H1 (cell line): ENCODE measurements around the gene VPS18. TPM values are rescaled to one million over a fixed set of nuclear protein-coding genes. Genes with fewer than 3 reads are reported as not detected.
A peak's percentile ranks its signal among the peaks of the same experiment; 100 is the strongest.

ENCODE experiments used
- CTCF ChIA-PET: fragments of 300-600 bp; sonication (Branson Sonifier 250); formaldehyde crosslinking; loops from one replicate; lab custom pipeline; 2021; ENCODE audit not compliant: partially characterized antibody; lab: Charles Lee
- POLR2A ChIA-PET: fragments of 300-600 bp; sonication (Branson Sonifier 250); formaldehyde crosslinking; loops from one replicate; lab custom pipeline; 2021; ENCODE audit warnings: inconsistent platforms; ENCODE audit not compliant: partially characterized antibody; lab: Charles Lee
- DNase-seq, 2 experiments: peaks; one replicate each; pipeline versions ENCODE4 v3.0.0 to v3.0.0-alpha.2; 2010 to 2022; ENCODE audit warnings: low spot score in 2 of 2, low read depth in 1 of 2, mixed read lengths in 1 of 2
- FAIRE-seq: peaks from 2 replicates; lab custom pipeline; 2011; peaks lifted over from hg19 to GRCh38; lab: Jason Lieb, UNC
- H2AFZ ChIP-seq: 2 replicates; pipeline ENCODE4 v1.8.1; 2012; ENCODE audit warnings: low read length, inconsistent platforms
- H2AK5ac ChIP-seq: 2 replicates; pipeline ENCODE4 v1.6.1; 2013; ENCODE audit warnings: low read depth, low read length
- H2BK120ac ChIP-seq: replicated peaks from 2 replicates; pipeline ENCODE3; 2013; ENCODE audit warnings: low read depth, low read length, inconsistent platforms
- H2BK12ac ChIP-seq: 2 replicates; pipeline ENCODE4 v1.6.1; 2013; ENCODE audit warnings: low read depth, low read length
- H2BK15ac ChIP-seq: 2 replicates; pipeline ENCODE4 v1.6.1; 2013; ENCODE audit warnings: low read length
- H2BK20ac ChIP-seq: 2 replicates; pipeline ENCODE4 v1.6.1; 2013; ENCODE audit warnings: low read length
- H2BK5ac ChIP-seq: 2 replicates; pipeline ENCODE4 v1.6.1; 2013; ENCODE audit warnings: low read depth, low read length
- H3K14ac ChIP-seq: 2 replicates; pipeline ENCODE4 v1.6.1; 2013; ENCODE audit warnings: inconsistent platforms; ENCODE audit not compliant: insufficient read length
- H3K18ac ChIP-seq: 2 replicates; pipeline ENCODE4 v1.6.1; 2013; ENCODE audit warnings: low read length; ENCODE audit errors: extremely low read depth
- H3K23ac ChIP-seq: 2 replicates; pipeline ENCODE4 v1.6.1; 2013; ENCODE audit warnings: inconsistent platforms; ENCODE audit not compliant: insufficient read length
- H3K23me2 ChIP-seq: 2 replicates; pipeline ENCODE4 v1.6.1; 2013; ENCODE audit warnings: low read depth, low read length
- H3K27ac ChIP-seq: 2 replicates; pipeline ENCODE4 v1.6.1; 2011; ENCODE audit warnings: low read depth, low read length, inconsistent platforms
- H3K27me3 ChIP-seq, 4 experiments: replicated peaks in 1 of 4; 1 replicate in 1 of 4; 2 replicates in 3 of 4; pipeline versions ENCODE4 v1.6.1 to v1.8.1; 2011 to 2013; ENCODE audit warnings: low read length in 3 of 4, mild to moderate bottlenecking in 3 of 4, inconsistent platforms in 2 of 4, mixed read lengths in 2 of 4, moderate library complexity in 1 of 4; ENCODE audit not compliant: control insufficient read depth in 3 of 4, insufficient read depth in 3 of 4; ENCODE audit errors: extremely low read depth in 1 of 4
- H3K36me3 ChIP-seq, 4 experiments: 2 replicates each; pipeline versions ENCODE4 v1.6.1 to v1.8.1; 2011 to 2013; ENCODE audit warnings: mild to moderate bottlenecking in 4 of 4, low read length in 3 of 4, moderate library complexity in 2 of 4, control low read depth in 1 of 4, inconsistent platforms in 1 of 4; ENCODE audit not compliant: insufficient read depth in 4 of 4, control insufficient read depth in 2 of 4
- H3K4ac ChIP-seq: replicated peaks from 2 replicates; pipeline ENCODE3; 2013; ENCODE audit warnings: low read length, low read depth, mixed read lengths, inconsistent platforms; ENCODE audit not compliant: insufficient read length
- H3K4me1 ChIP-seq, 4 experiments: replicated peaks in 1 of 4; 1 replicate in 1 of 4; 2 replicates in 3 of 4; pipeline versions ENCODE4 v1.6.1 to v1.8.1; 2011 to 2013; ENCODE audit warnings: low read length in 3 of 4, inconsistent platforms in 2 of 4, mixed read lengths in 1 of 4; ENCODE audit not compliant: insufficient read depth in 4 of 4, control insufficient read depth in 3 of 4
- H3K4me2 ChIP-seq, 2 experiments: 2 replicates each; pipeline versions ENCODE4 v1.6.1 to v1.8.1; 2011 to 2013; ENCODE audit warnings: low read depth in 2 of 2, low read length in 2 of 2, control low read depth in 1 of 2, inconsistent platforms in 1 of 2, mild to moderate bottlenecking in 1 of 2; ENCODE audit not compliant: insufficient read depth in 1 of 2
- H3K4me3 ChIP-seq, 4 experiments: fragments of 200-600, 300-600 bp in 1 of 4; sonication (generic), shearing (Covaris generic), sonication (Bioruptor Twin) in 1 of 4; 2 replicates each; pipeline versions ENCODE4 v1.5.1 to v1.8.1; 2011 to 2016; ENCODE audit warnings: low read length in 4 of 4, low read depth in 3 of 4, control low read depth in 2 of 4, inconsistent platforms in 2 of 4, mild to moderate bottlenecking in 2 of 4, mixed read lengths in 1 of 4, moderate library complexity in 1 of 4; ENCODE audit not compliant: insufficient read depth in 2 of 4; ENCODE audit errors: extremely low read depth in 1 of 4
- H3K56ac ChIP-seq: replicated peaks from 2 replicates; pipeline ENCODE3; 2013; ENCODE audit warnings: low read depth, mild to moderate bottlenecking, mixed read lengths, low read length, inconsistent platforms; ENCODE audit not compliant: insufficient read length
- H3K79me1 ChIP-seq: 2 replicates; pipeline ENCODE4 v1.6.1; 2013; ENCODE audit warnings: low read depth, low read length, control low read depth
- H3K79me2 ChIP-seq, 2 experiments: 2 replicates each; pipeline versions ENCODE4 v1.6.1 to v1.8.1; 2012 to 2013; ENCODE audit warnings: low read length in 2 of 2, mild to moderate bottlenecking in 2 of 2, inconsistent platforms in 1 of 2; ENCODE audit not compliant: insufficient read depth in 2 of 2, control insufficient read depth in 1 of 2
- H3K9ac ChIP-seq, 4 experiments: replicated peaks in 1 of 4; 1 replicate in 1 of 4; 2 replicates in 3 of 4; pipeline versions ENCODE4 v1.6.1 to v1.8.1; 2011 to 2013; ENCODE audit warnings: low read depth in 3 of 4, low read length in 3 of 4, control low read depth in 2 of 4, mild to moderate bottlenecking in 2 of 4, moderate library complexity in 2 of 4, inconsistent platforms in 1 of 4; ENCODE audit errors: extremely low read depth in 1 of 4
- H3K9me3 ChIP-seq, 2 experiments: 2 replicates each; pipeline versions ENCODE4 v1.6.1 to v1.8.1; 2012 to 2013; ENCODE audit warnings: mild to moderate bottlenecking in 2 of 2, moderate library complexity in 2 of 2, control low read depth in 1 of 2, inconsistent platforms in 1 of 2, low read depth in 1 of 2, low read length in 1 of 2, mixed read lengths in 1 of 2; ENCODE audit not compliant: insufficient read depth in 2 of 2
- H4K20me1 ChIP-seq, 2 experiments: replicated peaks in 1 of 2; 2 replicates each; pipeline versions ENCODE3 to v1.8.1; 2011 to 2013; ENCODE audit warnings: inconsistent platforms in 2 of 2, low read length in 2 of 2, mild to moderate bottlenecking in 1 of 2; ENCODE audit not compliant: insufficient read depth in 2 of 2, control insufficient read depth in 1 of 2
- H4K5ac ChIP-seq: 2 replicates; pipeline ENCODE4 v1.6.1; 2013; ENCODE audit warnings: low read length, low read depth, mixed read lengths, inconsistent platforms; ENCODE audit not compliant: insufficient read length
- H4K8ac ChIP-seq: 2 replicates; pipeline ENCODE4 v1.8.0; 2013; ENCODE audit warnings: mild to moderate bottlenecking, moderate library complexity, low read length, inconsistent platforms; ENCODE audit not compliant: insufficient read depth; ENCODE audit errors: extremely low read depth
- H4K91ac ChIP-seq: replicated peaks from 2 replicates; pipeline ENCODE3; 2013; ENCODE audit warnings: low read length, mixed read lengths, inconsistent platforms; ENCODE audit not compliant: insufficient read length
- CEBPB ChIP-seq: IDR thresholded peaks from 2 replicates; pipeline ENCODE4 v1.6.1; 2012; ENCODE audit warnings: low read depth, low read length
- HDAC6 ChIP-seq: IDR thresholded peaks from one replicate; pipeline ENCODE4 v1.7.1; 2012; ENCODE audit warnings: low read depth, mild to moderate bottlenecking, inconsistent platforms, low read length, moderate library complexity
- KDM1A ChIP-seq: fragments of 200-600, 300-600 bp; sonication (generic); IDR thresholded peaks from 2 replicates; pipeline ENCODE4 v1.7.1; 2016; ENCODE audit warnings: mild to moderate bottlenecking, low read length, borderline replicate concordance
- RAD21 ChIP-seq, 2 experiments: IDR thresholded peaks in 1 of 2; conservative IDR thresholded peaks in 1 of 2; 2 replicates each; pipeline ENCODE4 v1.6.1; 2011; ENCODE audit warnings: low read depth in 2 of 2, low read length in 2 of 2, improper control_type of control experiment in 1 of 2, inconsistent platforms in 1 of 2, mild to moderate bottlenecking in 1 of 2, moderate library complexity in 1 of 2
- SRF ChIP-seq: IDR thresholded peaks from 2 replicates; pipeline ENCODE4 v1.6.1; 2011; ENCODE audit warnings: mild to moderate bottlenecking, low read depth, low read length, moderate library complexity
- YY1 ChIP-seq: IDR thresholded peaks from 2 replicates; pipeline ENCODE4 v1.6.1; 2011; ENCODE audit warnings: low read depth, mild to moderate bottlenecking, low read length
- WGBS, 2 experiments: shearing (Covaris generic) in 1 of 2; methylation state at CpG; one replicate each; pipeline versions ENCODE4 v1.1.6 to v1.1.7; 2013 to 2015; ENCODE audit warnings: low lambda C conversion rate in 2 of 2, mixed read lengths in 2 of 2, inconsistent platforms in 1 of 2, low coverage in 1 of 2, missing lambda C conversion rate in 1 of 2; ENCODE audit not compliant: insufficient replicate concordance in 2 of 2, insufficient coverage in 1 of 2, insufficient read length in 1 of 2; ENCODE audit errors: extremely low coverage in 1 of 2, missing lambda C conversion rate in 1 of 2; 5-methylcytosine and 5-hydroxymethylcytosine counted together
- polyA plus RNA-seq, 7 experiments: library from polyadenylated mRNA; depleted of rRNA in 3 of 7; stranded (reverse) in 5 of 7; unstranded in 2 of 7; fragments of >200 nt in 5 of 7; fragments of 200-250 nt in 2 of 7; gene quantifications; 1 replicate in 5 of 7; 2 replicates in 1 of 7; 4 replicates in 1 of 7; pipeline versions ENCODE4 v1.2.1 to v1.2.3, GENCODE V29; 2011 to 2013; ENCODE audit warnings: missing spikeins in 2 of 7, mixed read lengths in 2 of 7
- total RNA-seq: library from RNA; stranded (reverse); fragmentation: NEBNext Ultra II Directional; extraction: Animal tissue kit (Norgen Biotek cat#: 25700); gene quantifications from 2 replicates; pipeline ENCODE4 v1.2.1, GENCODE V29; 2021
- TF ChIP-seq, protein P1 (sequence below): IDR thresholded peaks from 2 replicates; pipeline ENCODE4 v1.6.1; 2011; ENCODE audit warnings: low read length, improper control_type of control experiment

Gene VPS18
- total and polyA plus RNA-seq, 2 of the 8 experiments (the other 6 are each of a cell fraction or from before 2014, with no cell fraction given), result 28.9 to 32.7 TPM

DNA sequence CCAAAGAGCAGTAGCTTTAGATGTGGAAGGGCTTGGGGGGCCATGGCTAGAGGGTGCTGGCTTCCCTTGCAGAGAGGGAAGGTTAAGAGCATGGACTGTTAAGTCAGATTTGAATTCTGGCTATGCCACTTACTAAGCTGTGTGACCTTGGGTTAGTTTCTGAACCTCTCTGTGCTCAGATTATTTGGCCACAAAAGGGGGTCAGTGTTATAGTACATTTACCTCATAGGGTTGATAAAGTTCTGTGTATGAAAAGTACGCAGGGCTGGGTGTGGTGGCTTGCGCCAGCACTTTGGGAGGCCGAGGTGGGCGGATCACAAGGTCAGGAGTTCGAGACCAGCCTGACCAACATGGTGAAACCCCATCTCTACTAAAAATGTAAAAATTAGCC lies 6.8 kb downstream of the VPS18 start:
- Histone ChIP-seq H3K4me1 (peaks cover 0 to under 1% (median 0%) of the 10 kb centered on the region in 4 experiments; a peak in 2 of 7 replicates), H3K9ac (no peak overlapping the region), H3K23me2 (no peaks in the 10 kb centered on the region), H4K91ac (no peak overlapping the region), H2BK5ac (no peak overlapping the region; the same call in 1 of the 2 replicates), H3K27me3 (no peaks in the 10 kb centered on the region), H3K36me3 (peaks cover 22 to 43% (median 33%) of the 10 kb centered on the region in 4 experiments), H4K20me1 (peaks cover 22 to 29% of the 10 kb centered on the region in 2 experiments), H2BK120ac (no peak overlapping the region), H2BK12ac (no peak overlapping the region), H3K4me3 (no peak overlapping the region), H3K9me3 (no peaks in the 10 kb centered on the region), H2BK20ac (no peak overlapping the region), H3K4me2 (no peak overlapping the region), H3K18ac (no peak overlapping the region), H3K4ac (no peak overlapping the region), H2AK5ac (no peak overlapping the region), H3K14ac (no peak overlapping the region), H3K27ac (no peak overlapping the region), H3K56ac (no peak overlapping the region), H3K79me2 (peaks cover 0 to 11% of the 10 kb centered on the region in 2 experiments; a peak in 2 of 4 replicates), H4K8ac (no peak overlapping the region), H4K5ac (no peak overlapping the region), H3K79me1 (no peaks in the 10 kb centered on the region), H3K23ac (no peak overlapping the region), H2AFZ (no peak overlapping the region), H2BK15ac (no peak overlapping the region)
- FAIRE-seq, result no peak
- POLR2A ChIA-PET, result interaction anchor here (0.6 to 2.3 kb wide), 4 partner anchors 10 to 116 kb away, joined by 3 to 5 read pairs (median 4); no protein-coding TSS in a partner anchor
- no peak for DNase-seq
- 68% methylated on average over 5 of the region's 5 CpGs; no CpG with 5 or more reads in 1 of the 2 experiments for WGBS, 2 experiments
- CTCF ChIA-PET, result interaction anchor here (0.5 to 20.6 kb wide), 12 partner anchors 9 to 330 kb away, joined by 3 to 619 read pairs (median 4); partner anchors contain the start of genes CHAC1, CHP1 and DLL4
- TF ChIP-seq SRF (no peak), RAD21 (IDR thresholded peaks at IDR 0.05 in 1 of 2, conservative IDR thresholded peaks at IDR 0.05 in 1 of 2; ENCODE audit: low read depth in 2 of 2, low read length in 2 of 2) (no peak), CEBPB (no peak), KDM1A (peak; percentile 70; the same call in 1 of the 2 replicates), YY1 (no peak), HDAC6 (no peak)
- TF ChIP-seq, protein P1, sequence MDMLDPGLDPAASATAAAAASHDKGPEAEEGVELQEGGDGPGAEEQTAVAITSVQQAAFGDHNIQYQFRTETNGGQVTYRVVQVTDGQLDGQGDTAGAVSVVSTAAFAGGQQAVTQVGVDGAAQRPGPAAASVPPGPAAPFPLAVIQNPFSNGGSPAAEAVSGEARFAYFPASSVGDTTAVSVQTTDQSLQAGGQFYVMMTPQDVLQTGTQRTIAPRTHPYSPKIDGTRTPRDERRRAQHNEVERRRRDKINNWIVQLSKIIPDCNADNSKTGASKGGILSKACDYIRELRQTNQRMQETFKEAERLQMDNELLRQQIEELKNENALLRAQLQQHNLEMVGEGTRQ, result no peak
